Endothelial cell of umbilical vein (primary cell): Measurements from ENCODE around the gene NUDT8. TPM values are rescaled to one million over a fixed set of nuclear protein-coding genes. Genes with fewer than 3 reads are reported as not detected.

Source experiments
- BruUV-seq: library from RNA; stranded (reverse); fragments of 400-500 nt; replicated peaks from 2 replicates; lab custom pipeline; 2021; lab: Mats Ljungman, UMichigan
- CTCF ChIA-PET: fragments of 300-600, 350-600 bp; sonication (Branson Sonifier 250); formaldehyde crosslinking; loops from one replicate; lab custom pipeline; 2021; ENCODE audit warnings: antibody characterized with exemption, inconsistent platforms; lab: Charles Lee
- POLR2A ChIA-PET: fragments of 300-600, 350-600 bp; sonication (Branson Sonifier 250); formaldehyde crosslinking; loops from one replicate; lab custom pipeline; 2021; ENCODE audit warnings: antibody characterized with exemption, inconsistent platforms; lab: Charles Lee
- DNase-seq: peaks from one replicate; pipeline ENCODE4 v3.0.0-alpha.2; 2011; ENCODE audit warnings: low read depth, low spot score
- FAIRE-seq: peaks from 2 replicates; lab custom pipeline; 2011; peaks lifted over from hg19 to GRCh38; lab: Jason Lieb, UNC
- H2AFZ ChIP-seq: 2 replicates; pipeline ENCODE4 v1.6.0; 2012; ENCODE audit warnings: low read depth, low read length, control low read depth, inconsistent platforms
- H3K27ac ChIP-seq: 2 replicates; pipeline ENCODE4 v1.5.1; 2011; ENCODE audit warnings: low read depth, mild to moderate bottlenecking, control low read depth, low read length, moderate library complexity; ENCODE audit not compliant: insufficient read depth
- H3K27me3 ChIP-seq, 2 experiments: 2 replicates each; pipeline versions ENCODE4 v1.6.0 to v1.6.1; 2011; ENCODE audit warnings: low read length in 2 of 2, mixed read lengths in 1 of 2; ENCODE audit not compliant: control insufficient read depth in 2 of 2, insufficient read depth in 2 of 2
- H3K36me3 ChIP-seq, 2 experiments: 2 replicates in 1 of 2; 3 replicates in 1 of 2; pipeline ENCODE4 v1.5.1; 2011; ENCODE audit warnings: low read length in 2 of 2, mild to moderate bottlenecking in 1 of 2, moderate library complexity in 1 of 2; ENCODE audit not compliant: control insufficient read depth in 2 of 2, insufficient read depth in 2 of 2; ENCODE audit errors: extremely low read depth in 1 of 2
- H3K4me1 ChIP-seq: 3 replicates; pipeline ENCODE4 v1.5.1; 2011; ENCODE audit warnings: mild to moderate bottlenecking, low read length; ENCODE audit not compliant: control insufficient read depth, insufficient read depth; ENCODE audit errors: extremely low read depth
- H3K4me2 ChIP-seq: 2 replicates; pipeline ENCODE4 v1.6.1; 2011; ENCODE audit warnings: low read length, control low read depth, mixed read lengths; ENCODE audit not compliant: insufficient read depth
- H3K4me3 ChIP-seq, 3 experiments: fragments of 200-600 bp in 1 of 3; sonication (generic), shearing (Covaris generic) in 1 of 3; replicated peaks in 1 of 3; 2 replicates each; pipeline ENCODE4 v1.5.1; 2011 to 2016; ENCODE audit warnings: control low read depth in 3 of 3, low read length in 3 of 3, mild to moderate bottlenecking in 2 of 3, inconsistent platforms in 1 of 3, low read depth in 1 of 3, moderate library complexity in 1 of 3; ENCODE audit not compliant: insufficient read depth in 1 of 3
- H3K79me2 ChIP-seq: 2 replicates; pipeline ENCODE4 v1.6.0; 2012; ENCODE audit warnings: low read length, inconsistent platforms; ENCODE audit not compliant: control insufficient read depth, insufficient read depth
- H3K9ac ChIP-seq: replicated peaks from 2 replicates; pipeline ENCODE3; 2011; ENCODE audit warnings: low read length, control low read depth; ENCODE audit not compliant: insufficient read depth; ENCODE audit errors: extremely low read depth
- H3K9me1 ChIP-seq: replicated peaks from 3 replicates; pipeline ENCODE4 v1.6.0; 2011; ENCODE audit warnings: mild to moderate bottlenecking, low read length; ENCODE audit not compliant: control insufficient read depth, insufficient read depth; ENCODE audit errors: extremely low read depth
- H3K9me3 ChIP-seq: replicated peaks from 2 replicates; pipeline ENCODE4 v1.5.1; 2012; ENCODE audit warnings: low read length, inconsistent platforms; ENCODE audit not compliant: control insufficient read depth, insufficient read depth
- H4K20me1 ChIP-seq: replicated peaks from 2 replicates; pipeline ENCODE3; 2011; ENCODE audit warnings: mild to moderate bottlenecking, low read length; ENCODE audit not compliant: control insufficient read depth, insufficient read depth; ENCODE audit errors: extremely low read depth
- CTCF ChIP-seq, 2 donors: IDR thresholded peaks; 1 replicate in 1 of 2; 2 replicates in 1 of 2; pipeline ENCODE4 v1.5.1; 2011; ENCODE audit warnings: low read length in 2 of 2, mild to moderate bottlenecking in 2 of 2, moderate library complexity in 2 of 2, control low read depth in 1 of 2, inconsistent platforms in 1 of 2, low read depth in 1 of 2; ENCODE audit not compliant: insufficient read depth in 1 of 2; ENCODE audit errors: extremely low read depth in 1 of 2
- EZH2 ChIP-seq: IDR thresholded peaks from 2 replicates; pipeline ENCODE4 v1.6.1; 2012; ENCODE audit warnings: borderline replicate concordance, low read depth, mild to moderate bottlenecking, moderate library complexity, low read length, inconsistent platforms; ENCODE audit not compliant: severe bottlenecking
- FOS ChIP-seq: IDR thresholded peaks from 2 replicates; pipeline ENCODE4 v1.6.1; 2011; ENCODE audit warnings: mild to moderate bottlenecking, low read length, moderate library complexity, borderline replicate concordance; ENCODE audit not compliant: insufficient read depth
- GATA2 ChIP-seq: IDR thresholded peaks from 2 replicates; pipeline ENCODE4 v1.7.0; 2011; ENCODE audit warnings: low read depth, mild to moderate bottlenecking, moderate library complexity, mixed read lengths, low read length; ENCODE audit not compliant: insufficient read length, insufficient read depth
- JUN ChIP-seq: IDR thresholded peaks from 2 replicates; pipeline ENCODE4 v1.6.1; 2011; ENCODE audit warnings: borderline replicate concordance, low read depth; ENCODE audit not compliant: insufficient read length, insufficient read depth
- MAX ChIP-seq: IDR thresholded peaks from 2 replicates; pipeline ENCODE4 v1.6.1; 2011; ENCODE audit not compliant: insufficient read depth, insufficient read length
- MYC ChIP-seq: IDR thresholded peaks from one replicate; pipeline ENCODE4 v1.6.1; 2011; ENCODE audit warnings: mild to moderate bottlenecking, low read depth, low read length
- POLR2A ChIP-seq: IDR thresholded peaks from 2 replicates; pipeline ENCODE4 v1.6.1; 2012; ENCODE audit warnings: low read depth, mild to moderate bottlenecking, control low read depth, low read length
- POLR2AphosphoS5 ChIP-seq: IDR thresholded peaks from 2 replicates; pipeline ENCODE4 v1.6.1; 2012; ENCODE audit warnings: low read depth, mild to moderate bottlenecking, control low read depth, low read length, moderate library complexity; ENCODE audit not compliant: insufficient read depth
- dilution Hi-C: fragments of 300-500 bp; cut with MboI; formaldehyde crosslinking; loops from one replicate; pipeline ENCODE4 v1.15.0; 2019; ENCODE audit warnings: low sequenced_read_pairs; ENCODE audit not compliant: extremely low pct_ligation_motif_present
- intact Hi-C: fragments of 100-400 bp; cut with micrococcal nuclease; formaldehyde crosslinking; loops from one replicate; pipeline ENCODE4 v1.10.0; 2022
- polyA plus RNA-seq, 4 experiments: library from polyadenylated mRNA; depleted of rRNA in 3 of 4; stranded (reverse) in 3 of 4; unstranded in 1 of 4; fragments of >200 nt; gene quantifications; 2 replicates each; pipeline versions ENCODE4 v1.2.1 to v1.2.3, GENCODE V29; 2011 to 2012; ENCODE audit warnings: missing spikeins in 1 of 4
- total RNA-seq: library from RNA; stranded (reverse); gene quantifications from 2 replicates; pipeline ENCODE4 v1.2.3, GENCODE V29; 2021

NUDT8 gene
- total and polyA plus RNA-seq, 2 donors (not counting 3 experiments of a cell fraction or from before 2014, with no cell fraction given), result 14.1 to 20.4 TPM

- no peaks in the 10 kb centered on the region for H3K9me3 ChIP-seq
- H3K36me3 ChIP-seq, result no peaks in the 10 kb centered on the region
- dilution Hi-C loops, result no loop called here
- H3K27me3 ChIP-seq, result peaks cover 0 to 3% of the 10 kb centered on the region in 2 experiments
- H3K79me2 ChIP-seq, result no peaks in the 10 kb centered on the region
- BruUV-seq, result no TSS peak
- no peak overlapping the region for H3K4me2 ChIP-seq
- POLR2A ChIA-PET, result no interaction called here
- TF ChIP-seq CTCF (IDR thresholded peaks at IDR 0.05; ENCODE audit: extremely low read depth in 1 of 2, insufficient read depth in 1 of 2, low read depth in 1 of 2, low read length in 2 of 2) (no peak), EZH2 (no peak), FOS (no peak), MYC (no peak), GATA2 (no peak), POLR2AphosphoS5 (no peak), POLR2A (no peak), MAX (no peak), JUN (no peak)
- H3K27ac ChIP-seq, result no peak overlapping the region
- H3K4me1 ChIP-seq, result no peaks in the 10 kb centered on the region
- no peak overlapping the region for H3K9ac ChIP-seq
- H4K20me1 ChIP-seq, result no peaks in the 10 kb centered on the region
- CTCF ChIA-PET, result interaction anchor here (0.9 to 1.4 kb wide), 3 partner anchors 12 to 57 kb away, joined by 4 to 11 read pairs (median 4); partner anchors contain the start of gene NUDT8
- FAIRE-seq (no peak), DNase-seq (no peak)
- H3K4me3 ChIP-seq, result no peak overlapping the region
- intact Hi-C loops, result no loop called here
- H3K9me1 ChIP-seq, result no peaks in the 10 kb centered on the region
- H2AFZ ChIP-seq, result no peak overlapping the region
These were observed 41.4 kb upstream of the NUDT8 start for GRCh38 chr11:67671211-67671520.
